HepG2 (cell line): ENCODE measurements around the gene PLB1. TPM values are rescaled to one million over a fixed set of nuclear protein-coding genes. Genes with fewer than 3 reads are reported as not detected.

Experiments
- ATAC-seq: fragments of 200-7000 bp; cut with Tn5 transposase; 3 replicates; pipeline ENCODE4 v1.9.1; 2020; ENCODE audit warnings: mild to moderate bottlenecking, moderate library complexity
- BruUV-seq: library from RNA; stranded (reverse); fragments of 400-500 nt; replicated peaks from 2 replicates; lab custom pipeline; 2021; lab: Mats Ljungman, UMichigan
- CTCF ChIA-PET: fragments of 300-600 bp; formaldehyde crosslinking; extraction: SDS; loops from one replicate; lab custom pipeline; 2021; ENCODE audit warnings: low total read pairs, inconsistent platforms, low intra/inter-chr PET ratio; lab: Yijun Ruan, JAX
- POLR2A ChIA-PET: fragments of 350-600 bp; sonication (Branson Sonifier 250); formaldehyde crosslinking; loops from one replicate; lab custom pipeline; 2020; ENCODE audit warnings: antibody characterized with exemption, inconsistent platforms; lab: Yijun Ruan, JAX
- DNase-seq: peaks from one replicate; pipeline ENCODE4 v3.0.0-alpha.2; 2015; ENCODE audit warnings: low spot score
- FAIRE-seq: peaks from 3 replicates; lab custom pipeline; 2011; peaks lifted over from hg19 to GRCh38; lab: Jason Lieb, UNC
- H2AFZ ChIP-seq: one replicate; pipeline ENCODE4 v1.6.1; 2011; ENCODE audit warnings: low read length, inconsistent platforms
- H3K27ac ChIP-seq: fragments of 300-600 bp; 3 replicates; pipeline ENCODE4 v1.8.0; 2011; ENCODE audit warnings: mixed run types, mild to moderate bottlenecking, mixed read lengths, low read length, inconsistent platforms; ENCODE audit not compliant: insufficient read depth; ENCODE audit errors: extremely low read length
- H3K27me3 ChIP-seq, 2 experiments: fragments of 200-600 bp in 1 of 2; 2 replicates in 1 of 2; 3 replicates in 1 of 2; pipeline versions ENCODE4 v1.6.0 to v1.8.0; 2011; ENCODE audit warnings: low read length in 2 of 2, mild to moderate bottlenecking in 2 of 2, moderate library complexity in 2 of 2, inconsistent platforms in 1 of 2; ENCODE audit not compliant: insufficient read depth in 2 of 2, control insufficient read depth in 1 of 2
- H3K36me3 ChIP-seq, 2 experiments: fragments of 200-600 bp in 1 of 2; replicated peaks in 1 of 2; 2 replicates in 1 of 2; 3 replicates in 1 of 2; pipeline versions ENCODE4 v1.5.1 to v1.8.0; 2011; ENCODE audit warnings: low read length in 2 of 2, inconsistent platforms in 1 of 2; ENCODE audit not compliant: insufficient read depth in 2 of 2, control insufficient read depth in 1 of 2
- H3K4me1 ChIP-seq: 2 replicates; pipeline ENCODE4 v1.5.1; 2012; ENCODE audit warnings: low read length, inconsistent platforms; ENCODE audit not compliant: insufficient read depth
- H3K4me2 ChIP-seq: 2 replicates; pipeline ENCODE4 v1.6.0; 2011; ENCODE audit warnings: low read depth, low read length, inconsistent platforms
- H3K4me3 ChIP-seq, 3 experiments: fragments of 200-600 bp in 1 of 3; sonication (generic), shearing (Covaris generic) in 1 of 3; replicated peaks in 1 of 3; 2 replicates each; pipeline ENCODE4 v1.5.1; 2011 to 2016; ENCODE audit warnings: low read length in 3 of 3, inconsistent platforms in 2 of 3, low read depth in 2 of 3, mild to moderate bottlenecking in 2 of 3, control low read depth in 1 of 3, mixed read lengths in 1 of 3; ENCODE audit not compliant: insufficient read depth in 1 of 3
- H3K79me2 ChIP-seq: one replicate; pipeline ENCODE4 v1.6.1; 2011; ENCODE audit warnings: low read length, inconsistent platforms; ENCODE audit not compliant: insufficient read depth
- H3K9ac ChIP-seq: 2 replicates; pipeline ENCODE4 v1.6.0; 2011; ENCODE audit warnings: mild to moderate bottlenecking, low read depth, low read length, inconsistent platforms; ENCODE audit not compliant: insufficient read depth
- H3K9me3 ChIP-seq: 2 replicates; pipeline ENCODE4 v1.5.1; 2012; ENCODE audit warnings: mild to moderate bottlenecking, low read length
- H4K20me1 ChIP-seq: 2 replicates; pipeline ENCODE4 v1.6.0; 2011; ENCODE audit warnings: inconsistent platforms, mild to moderate bottlenecking, low read length, moderate library complexity; ENCODE audit not compliant: insufficient read depth
- AGO1 ChIP-seq: fragments of 200-400 bp; formaldehyde crosslinking; IDR thresholded peaks from 2 replicates; pipeline ENCODE4 v1.6.1; 2017; ENCODE audit warnings: mild to moderate bottlenecking, low read depth, low read length, moderate library complexity; ENCODE audit not compliant: poor library complexity, severe bottlenecking
- DNMT3B ChIP-seq: conservative IDR thresholded peaks from 2 replicates; pipeline ENCODE4 v1.6.1; 2016; ENCODE audit warnings: missing biosample characterization, control low read depth
- DR1 ChIP-seq: sonication (generic); formaldehyde crosslinking; IDR thresholded peaks from 2 replicates; pipeline ENCODE4 v1.8.0; 2021; ENCODE audit warnings: mild to moderate bottlenecking, missing genetic modification reagents, inconsistent platforms
- ETV5 ChIP-seq: IDR thresholded peaks from 2 replicates; pipeline ENCODE4 v1.6.1; 2018; ENCODE audit warnings: missing biosample characterization, missing genetic modification reagents, inconsistent platforms, borderline replicate concordance
- GFI1 ChIP-seq: sonication (generic); formaldehyde crosslinking; IDR thresholded peaks from 2 replicates; pipeline ENCODE4 v1.5.0; 2020; ENCODE audit warnings: missing genetic modification reagents, mild to moderate bottlenecking, borderline replicate concordance
- KLF11 ChIP-seq: IDR thresholded peaks from 2 replicates; pipeline ENCODE4 v1.6.1; 2016; ENCODE audit warnings: missing compliant biosample characterization
- SOX5 ChIP-seq: IDR thresholded peaks from 2 replicates; pipeline ENCODE4 v1.6.1; 2016; ENCODE audit warnings: borderline replicate concordance
- ZIK1 ChIP-seq: sonication (generic); formaldehyde crosslinking; IDR thresholded peaks from 2 replicates; pipeline ENCODE4 v1.5.0; 2020; ENCODE audit warnings: mild to moderate bottlenecking, low read depth, missing genetic modification reagents, borderline replicate concordance
- ZNF10 ChIP-seq: sonication (generic); formaldehyde crosslinking; IDR thresholded peaks from 2 replicates; pipeline ENCODE4 v1.4.0; 2020; ENCODE audit warnings: mild to moderate bottlenecking, low read depth, missing genetic modification reagents, borderline replicate concordance
- ZNF629 ChIP-seq: sonication (generic); formaldehyde crosslinking; conservative IDR thresholded peaks from 2 replicates; pipeline ENCODE4 v1.5.0; 2020; ENCODE audit warnings: missing genetic modification reagents
- ZNF746 ChIP-seq: sonication (generic); formaldehyde crosslinking; IDR thresholded peaks from 2 replicates; pipeline ENCODE4 v1.8.0; 2022; ENCODE audit warnings: mild to moderate bottlenecking, missing genetic modification reagents
- ZNF777 ChIP-seq: sonication (generic); formaldehyde crosslinking; IDR thresholded peaks from 2 replicates; pipeline ENCODE4 v1.4.0; 2020; ENCODE audit warnings: missing genetic modification reagents
- WGBS: methylation state at CpG from one replicate; pipeline ENCODE4 v1.1.6; 2017; ENCODE audit warnings: low lambda C conversion rate; 5-methylcytosine and 5-hydroxymethylcytosine counted together
- in situ Hi-C: cut with HindIII; loops from 2 replicates; pipeline ENCODE4 v1.10.0; 2017; ENCODE audit warnings: low pct_unique_long_range_greater_than_20kb; ENCODE audit not compliant: extremely low pct_ligation_motif_present
- intact Hi-C: fragments of 100-400 bp; cut with micrococcal nuclease; formaldehyde crosslinking; loops from one replicate; pipeline ENCODE4 v1.10.0; 2022; ENCODE audit not compliant: unreplicated experiment
- polyA plus RNA-seq, 8 experiments: library from polyadenylated mRNA; depleted of rRNA in 3 of 8; stranded (reverse) in 7 of 8; unstranded in 1 of 8; fragments of >200 nt; fragmentation: Illumina TruSeq in 4 of 8; extraction: Trizol in 4 of 8; gene quantifications; 2 replicates each; pipeline versions ENCODE4 v1.2.1 to v1.2.3, GENCODE V29; 2011 to 2016; ENCODE audit warnings: low read depth in 4 of 8, missing spikeins in 1 of 8, mixed read lengths in 1 of 8; ENCODE audit not compliant: insufficient read depth in 1 of 8
- total RNA-seq, 5 experiments: library from RNA; depleted of rRNA; stranded (reverse); fragments of >200 nt; fragmentation: Illumina TruSeq; extraction: Trizol; gene quantifications; 2 replicates each; pipeline ENCODE4 v1.2.3, GENCODE V29; 2016; ENCODE audit warnings: low read depth in 1 of 5
- TF ChIP-seq, protein P1 (sequence below): IDR thresholded peaks from 2 replicates; pipeline ENCODE4 v1.6.1; 2016; ENCODE audit warnings: low read depth, borderline replicate concordance
- TF ChIP-seq, protein P2 (sequence below): sonication (generic); formaldehyde crosslinking; IDR thresholded peaks from 2 replicates; pipeline ENCODE4 v1.4.0; 2020; ENCODE audit warnings: mild to moderate bottlenecking, missing genetic modification reagents
- TF ChIP-seq, protein P3 (sequence below): IDR thresholded peaks from 2 replicates; pipeline ENCODE4 v1.6.1; 2018; ENCODE audit warnings: missing genetic modification reagents
- TF ChIP-seq, protein P4 (sequence below): sonication (generic); formaldehyde crosslinking; IDR thresholded peaks from 2 replicates; pipeline ENCODE4 v1.4.0; 2020; ENCODE audit warnings: missing genetic modification reagents

Gene PLB1
- total and polyA plus RNA-seq, 2 of the 13 experiments (the other 11 are each of a cell fraction or from before 2014, with no cell fraction given), result 0.20 to 1.8 TPM

DNA sequence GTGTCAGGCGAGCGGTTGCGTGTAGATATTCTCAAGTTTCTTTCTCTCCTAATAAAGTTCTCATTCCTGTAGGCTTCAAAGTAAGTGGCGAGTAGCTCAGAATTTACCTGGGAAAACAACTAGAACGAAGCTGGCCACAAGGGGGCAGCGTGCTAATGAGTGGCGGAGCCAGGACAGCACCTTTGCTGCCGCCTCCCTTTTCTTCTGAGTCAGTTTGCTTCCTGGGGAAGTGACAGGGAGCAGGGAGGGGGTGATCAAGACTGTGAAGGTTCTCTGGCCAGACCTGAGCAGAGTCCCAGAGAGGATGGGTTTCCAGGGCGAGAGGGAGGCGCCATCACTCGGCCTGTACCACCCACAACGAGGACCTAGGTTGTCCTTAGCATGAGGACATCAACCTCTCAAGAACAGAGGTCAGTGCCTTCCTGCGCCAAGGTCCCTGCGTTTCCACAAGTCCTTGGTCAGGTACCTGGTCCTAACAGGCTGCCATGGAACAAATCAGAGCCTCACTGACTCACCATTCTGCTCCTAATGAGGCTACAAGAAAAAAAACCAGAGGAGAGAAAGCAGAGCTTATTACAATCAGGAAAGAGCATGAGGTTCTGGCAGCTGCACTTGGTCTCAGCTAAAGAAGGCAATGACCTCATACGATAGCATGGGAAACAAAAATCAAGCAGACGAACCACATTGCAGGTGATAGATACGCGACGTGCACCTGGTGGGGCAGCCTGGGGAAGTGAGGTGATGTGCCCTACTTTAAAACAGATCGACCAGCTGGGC lies 98.7 kb downstream of the PLB1 start:
- Histone ChIP-seq H3K9me3 (no peaks in the 10 kb centered on the region), H3K27ac (no peak overlapping the region), H3K9ac (no peak overlapping the region), H4K20me1 (no peaks in the 10 kb centered on the region), H3K27me3 (peaks cover 4 to 38% of the 10 kb centered on the region in 2 experiments; a peak in 4 of 5 replicates), H3K79me2 (no peaks in the 10 kb centered on the region), H3K36me3 (no peaks in the 10 kb centered on the region), H3K4me3 (peak overlapping the region in 1 of 3 experiments; percentile 31; a peak in 1 of 6 replicates), H3K4me1 (peaks cover 16% of the 10 kb centered on the region), H3K4me2 (peak overlapping the region; percentile 56), H2AFZ (peak overlapping the region; percentile 56)
- POLR2A ChIA-PET, result interaction anchor here (0.7 to 5.1 kb wide), 4 partner anchors 10 to 157 kb away, joined by 3 to 25 read pairs (median 8); partner anchors contain the start of gene PPP1CB
- BruUV-seq, result no TSS peak
- intact Hi-C loops (loop anchor here (1.0 kb wide), 1 partner anchor 159 kb away; no protein-coding TSS in a partner anchor), in situ Hi-C loops (loop anchor here (10.0 kb wide), 1 partner anchor 160 kb away; the partner anchor contains the start of gene PPP1CB)
- peak; percentile 94 for FAIRE-seq
- CTCF ChIA-PET, result interaction anchor here (1.6 to 2.0 kb wide), 2 partner anchors 28 to 159 kb away, joined by 12 to 18 read pairs; no protein-coding TSS in a partner anchor
- ATAC-seq, result peak; percentile 83
- DNase-seq, result peak; percentile 72
- 28% methylated on average over 20 of the region's 20 CpGs for WGBS
- no peak for TF ChIP-seq ZNF10 (CRISPR knock-in tag)
- TF ChIP-seq SOX5 (CRISPR knock-in tag), result 0 out of 2 replicates have a peak, but pooled peaks have one; percentile 15
- TF ChIP-seq, protein P1, sequence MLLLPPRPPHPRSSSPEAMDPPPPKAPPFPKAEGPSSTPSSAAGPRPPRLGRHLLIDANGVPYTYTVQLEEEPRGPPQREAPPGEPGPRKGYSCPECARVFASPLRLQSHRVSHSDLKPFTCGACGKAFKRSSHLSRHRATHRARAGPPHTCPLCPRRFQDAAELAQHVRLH (CRISPR knock-in tag), result 0 out of 2 replicates have a peak, but pooled peaks have one; percentile 49
- TF ChIP-seq, protein P2, sequence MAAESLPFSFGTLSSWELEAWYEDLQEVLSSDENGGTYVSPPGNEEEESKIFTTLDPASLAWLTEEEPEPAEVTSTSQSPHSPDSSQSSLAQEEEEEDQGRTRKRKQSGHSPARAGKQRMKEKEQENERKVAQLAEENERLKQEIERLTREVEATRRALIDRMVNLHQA (CRISPR knock-in tag), result no peak
- TF ChIP-seq ZIK1 (CRISPR knock-in tag), result no peak
- TF ChIP-seq KLF11, result no peak
- TF ChIP-seq GFI1 (CRISPR knock-in tag), result no peak
- TF ChIP-seq ZNF629, result no peak
- TF ChIP-seq ETV5 (CRISPR knock-in tag), result peak; percentile 34; the same call in 1 of the 2 replicates
- TF ChIP-seq, protein P3, sequence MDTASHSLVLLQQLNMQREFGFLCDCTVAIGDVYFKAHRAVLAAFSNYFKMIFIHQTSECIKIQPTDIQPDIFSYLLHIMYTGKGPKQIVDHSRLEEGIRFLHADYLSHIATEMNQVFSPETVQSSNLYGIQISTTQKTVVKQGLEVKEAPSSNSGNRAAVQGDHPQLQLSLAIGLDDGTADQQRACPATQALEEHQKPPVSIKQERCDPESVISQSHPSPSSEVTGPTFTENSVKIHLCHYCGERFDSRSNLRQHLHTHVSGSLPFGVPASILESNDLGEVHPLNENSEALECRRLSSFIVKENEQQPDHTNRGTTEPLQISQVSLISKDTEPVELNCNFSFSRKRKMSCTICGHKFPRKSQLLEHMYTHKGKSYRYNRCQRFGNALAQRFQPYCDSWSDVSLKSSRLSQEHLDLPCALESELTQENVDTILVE (CRISPR knock-in tag), result 0 out of 2 replicates have a peak, but pooled peaks have one; percentile 64
- no peak for TF ChIP-seq DNMT3B
- TF ChIP-seq, protein P4, sequence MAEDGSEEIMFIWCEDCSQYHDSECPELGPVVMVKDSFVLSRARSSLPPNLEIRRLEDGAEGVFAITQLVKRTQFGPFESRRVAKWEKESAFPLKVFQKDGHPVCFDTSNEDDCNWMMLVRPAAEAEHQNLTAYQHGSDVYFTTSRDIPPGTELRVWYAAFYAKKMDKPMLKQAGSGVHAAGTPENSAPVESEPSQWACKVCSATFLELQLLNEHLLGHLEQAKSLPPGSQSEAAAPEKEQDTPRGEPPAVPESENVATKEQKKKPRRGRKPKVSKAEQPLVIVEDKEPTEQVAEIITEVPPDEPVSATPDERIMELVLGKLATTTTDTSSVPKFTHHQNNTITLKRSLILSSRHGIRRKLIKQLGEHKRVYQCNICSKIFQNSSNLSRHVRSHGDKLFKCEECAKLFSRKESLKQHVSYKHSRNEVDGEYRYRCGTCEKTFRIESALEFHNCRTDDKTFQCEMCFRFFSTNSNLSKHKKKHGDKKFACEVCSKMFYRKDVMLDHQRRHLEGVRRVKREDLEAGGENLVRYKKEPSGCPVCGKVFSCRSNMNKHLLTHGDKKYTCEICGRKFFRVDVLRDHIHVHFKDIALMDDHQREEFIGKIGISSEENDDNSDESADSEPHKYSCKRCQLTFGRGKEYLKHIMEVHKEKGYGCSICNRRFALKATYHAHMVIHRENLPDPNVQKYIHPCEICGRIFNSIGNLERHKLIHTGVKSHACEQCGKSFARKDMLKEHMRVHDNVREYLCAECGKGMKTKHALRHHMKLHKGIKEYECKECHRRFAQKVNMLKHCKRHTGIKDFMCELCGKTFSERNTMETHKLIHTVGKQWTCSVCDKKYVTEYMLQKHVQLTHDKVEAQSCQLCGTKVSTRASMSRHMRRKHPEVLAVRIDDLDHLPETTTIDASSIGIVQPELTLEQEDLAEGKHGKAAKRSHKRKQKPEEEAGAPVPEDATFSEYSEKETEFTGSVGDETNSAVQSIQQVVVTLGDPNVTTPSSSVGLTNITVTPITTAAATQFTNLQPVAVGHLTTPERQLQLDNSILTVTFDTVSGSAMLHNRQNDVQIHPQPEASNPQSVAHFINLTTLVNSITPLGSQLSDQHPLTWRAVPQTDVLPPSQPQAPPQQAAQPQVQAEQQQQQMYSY, result no peak
- no peak for TF ChIP-seq AGO1
- TF ChIP-seq DR1, result no peak
- TF ChIP-seq ZNF746, result no peak
- TF ChIP-seq ZNF777, result no peak
